AG10803 (cell line): ENCODE measurements around the gene SIGLEC7.

Experiments used
- DNase-seq: peaks from one replicate; pipeline ENCODE4 v3.0.0; 2010; ENCODE audit warnings: low read depth
- H3K4me3 ChIP-seq: 2 replicates; pipeline ENCODE4 v1.5.1; 2011; ENCODE audit warnings: mild to moderate bottlenecking, low read length, control low read depth
- TF ChIP-seq, protein P1 (sequence below): conservative IDR thresholded peaks from 2 replicates; pipeline ENCODE4 v1.5.1; 2011; ENCODE audit warnings: mild to moderate bottlenecking, low read length, control low read depth, inconsistent platforms

Gene SIGLEC7

DNA sequence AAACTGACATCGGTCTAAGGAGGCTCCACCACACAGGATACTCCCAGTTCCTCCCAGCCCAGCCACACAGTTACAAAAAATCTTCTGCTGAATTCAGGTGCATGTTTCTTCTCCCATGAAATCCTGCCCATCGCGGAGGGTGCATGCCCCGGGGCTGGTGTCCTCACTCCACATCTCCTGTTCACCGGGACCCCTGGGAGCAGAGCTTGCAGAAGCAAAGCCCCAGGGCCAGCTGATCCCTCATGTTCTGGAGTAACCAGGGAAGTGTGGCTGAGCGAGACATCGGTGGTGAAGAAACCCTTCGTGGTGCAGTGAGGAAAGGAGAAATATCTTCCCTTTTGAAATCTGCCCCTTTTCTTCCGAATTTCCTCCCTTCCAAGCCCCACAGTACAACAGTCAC is 18.3 kb upstream of the SIGLEC7 start:
- H3K4me3 ChIP-seq: no peak overlapping the region
- DNase-seq: no peak
- TF ChIP-seq, protein P1, sequence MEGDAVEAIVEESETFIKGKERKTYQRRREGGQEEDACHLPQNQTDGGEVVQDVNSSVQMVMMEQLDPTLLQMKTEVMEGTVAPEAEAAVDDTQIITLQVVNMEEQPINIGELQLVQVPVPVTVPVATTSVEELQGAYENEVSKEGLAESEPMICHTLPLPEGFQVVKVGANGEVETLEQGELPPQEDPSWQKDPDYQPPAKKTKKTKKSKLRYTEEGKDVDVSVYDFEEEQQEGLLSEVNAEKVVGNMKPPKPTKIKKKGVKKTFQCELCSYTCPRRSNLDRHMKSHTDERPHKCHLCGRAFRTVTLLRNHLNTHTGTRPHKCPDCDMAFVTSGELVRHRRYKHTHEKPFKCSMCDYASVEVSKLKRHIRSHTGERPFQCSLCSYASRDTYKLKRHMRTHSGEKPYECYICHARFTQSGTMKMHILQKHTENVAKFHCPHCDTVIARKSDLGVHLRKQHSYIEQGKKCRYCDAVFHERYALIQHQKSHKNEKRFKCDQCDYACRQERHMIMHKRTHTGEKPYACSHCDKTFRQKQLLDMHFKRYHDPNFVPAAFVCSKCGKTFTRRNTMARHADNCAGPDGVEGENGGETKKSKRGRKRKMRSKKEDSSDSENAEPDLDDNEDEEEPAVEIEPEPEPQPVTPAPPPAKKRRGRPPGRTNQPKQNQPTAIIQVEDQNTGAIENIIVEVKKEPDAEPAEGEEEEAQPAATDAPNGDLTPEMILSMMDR: no peak

DNA sequence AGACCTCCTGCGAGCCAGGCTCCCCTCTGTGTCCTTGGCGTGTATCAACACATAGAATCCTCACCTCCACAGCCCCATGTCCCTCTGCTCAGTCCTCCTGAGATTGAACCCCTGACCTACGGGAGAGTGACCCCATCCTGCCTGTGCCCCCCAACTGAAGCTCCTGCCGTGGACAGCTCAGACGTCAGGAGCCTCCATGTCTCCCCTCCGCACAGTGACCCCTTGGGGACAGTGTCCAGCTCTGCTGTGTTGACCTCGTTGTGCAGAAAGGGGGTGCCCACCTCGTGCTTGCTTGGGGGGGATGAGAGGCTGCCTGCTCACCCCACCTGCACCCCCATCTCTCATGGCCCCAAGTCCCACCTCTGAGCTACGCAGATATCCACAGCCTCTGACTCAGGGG is 17.9 kb upstream of the SIGLEC7 start:
- no peak for DNase-seq
- TF ChIP-seq, protein P1: no peak
- no peak overlapping the region for H3K4me3 ChIP-seq

DNA sequence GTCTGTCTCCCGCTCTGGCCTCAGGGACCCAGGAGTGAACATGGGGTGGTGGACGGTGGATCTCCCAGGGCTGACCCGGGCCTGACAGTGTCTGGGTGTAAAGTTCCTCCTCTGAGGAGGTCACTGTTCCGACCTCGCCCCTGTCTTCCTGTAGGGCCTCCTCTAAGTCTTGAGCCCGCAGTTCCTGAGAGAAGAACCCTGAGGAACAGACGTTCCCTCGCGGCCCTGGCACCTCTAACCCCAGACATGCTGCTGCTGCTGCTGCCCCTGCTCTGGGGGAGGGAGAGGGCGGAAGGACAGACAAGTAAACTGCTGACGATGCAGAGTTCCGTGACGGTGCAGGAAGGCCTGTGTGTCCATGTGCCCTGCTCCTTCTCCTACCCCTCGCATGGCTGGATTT is 17.4 kb upstream of the SIGLEC7 start, which contains the start of gene SIGLEC9:
SIGLEC9 (plus strand) TSS at position 178 of the 400 bp plus-strand sequence; CDS start at position 247, 69 bp downstream.
- TF ChIP-seq, protein P1: no peak
- no peak within 1 kb of the TSS for H3K4me3 ChIP-seq
- DNase-seq: no peak

DNA sequence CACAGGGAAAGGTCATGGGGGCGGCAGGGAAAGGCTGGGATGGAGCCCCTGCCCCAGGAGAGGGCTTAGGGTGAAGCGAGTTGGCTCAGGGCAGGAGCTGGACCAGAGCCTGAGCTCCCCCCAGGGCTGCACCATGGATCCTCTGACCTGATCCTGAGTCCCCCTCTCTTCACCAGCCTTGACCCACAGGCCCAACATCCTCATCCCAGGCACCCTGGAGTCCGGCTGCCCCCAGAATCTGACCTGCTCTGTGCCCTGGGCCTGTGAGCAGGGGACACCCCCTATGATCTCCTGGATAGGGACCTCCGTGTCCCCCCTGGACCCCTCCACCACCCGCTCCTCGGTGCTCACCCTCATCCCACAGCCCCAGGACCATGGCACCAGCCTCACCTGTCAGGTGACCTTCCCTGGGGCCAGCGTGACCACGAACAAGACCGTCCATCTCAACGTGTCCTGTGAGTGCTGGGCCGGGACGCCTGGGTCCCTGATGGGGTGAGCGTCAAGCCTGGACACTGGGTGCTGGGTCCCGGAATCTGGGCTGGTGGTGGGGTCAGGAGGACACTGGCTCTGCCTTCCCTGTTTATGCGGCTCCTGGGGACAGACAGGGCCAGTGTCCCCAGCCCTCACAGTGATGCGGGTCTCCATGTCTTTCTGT is 16.6 kb upstream of the SIGLEC7 start:
- TF ChIP-seq, protein P1: no peak

DNA sequence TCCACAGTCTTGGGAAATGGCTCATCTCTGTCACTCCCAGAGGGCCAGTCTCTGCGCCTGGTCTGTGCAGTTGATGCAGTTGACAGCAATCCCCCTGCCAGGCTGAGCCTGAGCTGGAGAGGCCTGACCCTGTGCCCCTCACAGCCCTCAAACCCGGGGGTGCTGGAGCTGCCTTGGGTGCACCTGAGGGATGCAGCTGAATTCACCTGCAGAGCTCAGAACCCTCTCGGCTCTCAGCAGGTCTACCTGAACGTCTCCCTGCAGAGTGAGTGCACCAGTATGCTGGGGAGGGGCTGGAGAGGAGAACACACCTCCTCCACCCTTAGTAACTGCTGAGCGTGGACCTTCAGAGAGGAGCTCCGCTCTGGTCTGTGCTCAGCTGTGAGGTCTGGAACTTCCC is 15.1 kb upstream of the SIGLEC7 start:
- DNase-seq: no peak
- H3K4me3 ChIP-seq: no peak overlapping the region
- TF ChIP-seq, protein P1: no peak

More for the DNA sequence above, 16.6 kb upstream of the SIGLEC7 start:
- H3K4me3 ChIP-seq: no peak overlapping the region
- DNase-seq: no peak

DNA sequence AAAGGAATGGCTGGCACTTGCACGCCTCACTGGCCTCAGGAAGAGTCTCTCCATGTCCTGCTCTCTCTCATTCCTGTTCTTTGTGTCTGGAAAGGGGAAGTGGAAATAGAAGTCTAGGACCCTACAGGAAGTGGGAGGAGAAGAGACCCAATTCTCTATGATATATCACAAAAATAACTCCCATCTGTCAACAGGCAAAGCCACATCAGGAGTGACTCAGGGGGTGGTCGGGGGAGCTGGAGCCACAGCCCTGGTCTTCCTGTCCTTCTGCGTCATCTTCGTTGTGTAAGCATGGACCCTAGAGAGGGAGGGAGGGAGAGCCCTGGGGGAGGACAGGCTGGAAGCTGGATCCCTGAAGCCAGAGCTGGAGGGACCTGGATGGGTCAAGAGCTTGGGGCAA is 14.3 kb upstream of the SIGLEC7 start:
- no peak overlapping the region for H3K4me3 ChIP-seq
- peak; percentile 33 for DNase-seq
- TF ChIP-seq, protein P1: no peak

DNA sequence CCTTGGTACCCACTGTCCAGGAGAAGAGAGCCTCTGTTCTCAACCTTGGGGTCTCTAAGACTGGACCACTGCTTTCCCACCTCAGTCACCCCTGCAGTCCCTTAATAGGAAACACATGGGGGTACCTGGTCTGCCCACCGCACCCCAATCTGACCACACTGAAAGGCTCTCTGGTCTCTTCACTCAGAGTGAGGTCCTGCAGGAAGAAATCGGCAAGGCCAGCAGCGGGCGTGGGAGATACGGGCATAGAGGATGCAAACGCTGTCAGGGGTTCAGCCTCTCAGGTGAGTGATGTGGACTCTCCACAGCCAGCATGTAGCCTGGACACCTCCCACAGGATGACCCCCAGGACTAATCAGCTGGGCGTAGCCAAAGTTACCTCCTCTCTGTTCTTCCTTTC is 13.9 kb upstream of the SIGLEC7 start:
- DNase-seq: no peak
- TF ChIP-seq, protein P1: no peak
- H3K4me3 ChIP-seq: no peak overlapping the region
